ENCODE results near the gene CDHR2.
"Not testable (repeated sequence)": the region's sequence is repeated elsewhere in the genome, so short reads cannot be mapped to it uniquely, and the experiment has no call there.

Gene CDHR2

GRCh38 chr5:176549871-176550270 lies 729 bp downstream of the CDHR2 start:
- TF ChIP-seq CTCF (conservative IDR thresholded peaks at IDR 0.05; ENCODE audit: low read depth), result no peak
- POLR2A ChIA-PET (ENCODE audit: low non-redundant PET), result no interaction called here
- no peak overlapping the region for H3K27ac ChIP-seq
- CTCF ChIA-PET, result no interaction called here
- DNase-seq (ENCODE audit: low spot score), result no peak

GRCh38 chr5:176550275-176550831 lies 1.2 kb downstream of the CDHR2 start:
- DNase-seq (ENCODE audit: low spot score), result no peak
- no peak for TF ChIP-seq CTCF (conservative IDR thresholded peaks at IDR 0.05; ENCODE audit: low read depth)
- ChIA-PET POLR2A (ENCODE audit: low non-redundant PET) (no interaction called here), CTCF (interaction anchor here (0.5 kb wide), 2 partner anchors 9 to 22 kb away, joined by 3 read pairs; no protein-coding TSS in a partner anchor)
- peak overlapping the region; percentile 8; the same call in 1 of the 2 replicates for H3K27ac ChIP-seq

- POLR2A ChIA-PET (ENCODE audit: low non-redundant PET); DNase-seq (ENCODE audit: low spot score): not testable (repeated sequence)
- CTCF ChIA-PET, result interaction anchor here (0.5 kb wide), 1 partner anchor 22 kb away, joined by 3 read pairs; no protein-coding TSS in a partner anchor
- peak overlapping the region; percentile 8; the same call in 1 of the 2 replicates for H3K27ac ChIP-seq
Observed at GRCh38 chr5:176550937-176551336, 1.8 kb downstream of the CDHR2 start.

- H3K27ac ChIP-seq, result peak overlapping the region; percentile 74
- DNase-seq (ENCODE audit: low spot score), result no peak
- CTCF ChIA-PET, result interaction anchor here (0.5 to 0.6 kb wide), 2 partner anchors 9 to 18 kb away, joined by 3 read pairs; no protein-coding TSS in a partner anchor
- no peak for TF ChIP-seq CTCF (conservative IDR thresholded peaks at IDR 0.05; ENCODE audit: low read depth)
- POLR2A ChIA-PET (ENCODE audit: low non-redundant PET), result no interaction called here
Observed at GRCh38 chr5:176552332-176552869, 3.3 kb downstream of the CDHR2 start.

- CTCF ChIA-PET, result interaction anchor here (0.6 kb wide), 1 partner anchor 19 kb away, joined by 3 read pairs; no protein-coding TSS in a partner anchor
- POLR2A ChIA-PET (ENCODE audit: low non-redundant PET), result no interaction called here
- TF ChIP-seq CTCF (conservative IDR thresholded peaks at IDR 0.05; ENCODE audit: low read depth), result no peak
- H3K27ac ChIP-seq, result peak overlapping the region; percentile 74
- peak; percentile 92 for DNase-seq (ENCODE audit: low spot score)
Observed at GRCh38 chr5:176553260-176554085, 4.3 kb downstream of the CDHR2 start.

- DNase-seq (ENCODE audit: low spot score), result no peak
- no peak overlapping the region for H3K27ac ChIP-seq
- POLR2A ChIA-PET (ENCODE audit: low non-redundant PET), result interaction anchor here (0.6 kb wide), 1 partner anchor 14 kb away, joined by 5 read pairs; no protein-coding TSS in a partner anchor
- CTCF ChIA-PET, result interaction anchor here (0.6 kb wide), 1 partner anchor 31 kb away, joined by 4 read pairs; no protein-coding TSS in a partner anchor
- TF ChIP-seq CTCF (conservative IDR thresholded peaks at IDR 0.05; ENCODE audit: low read depth), result no peak
Observed at GRCh38 chr5:176557846-176558245, 8.7 kb downstream of the CDHR2 start.

Data from RWPE1 (cell line).